ENCODE measurements around the gene ABCA2.

DNA sequence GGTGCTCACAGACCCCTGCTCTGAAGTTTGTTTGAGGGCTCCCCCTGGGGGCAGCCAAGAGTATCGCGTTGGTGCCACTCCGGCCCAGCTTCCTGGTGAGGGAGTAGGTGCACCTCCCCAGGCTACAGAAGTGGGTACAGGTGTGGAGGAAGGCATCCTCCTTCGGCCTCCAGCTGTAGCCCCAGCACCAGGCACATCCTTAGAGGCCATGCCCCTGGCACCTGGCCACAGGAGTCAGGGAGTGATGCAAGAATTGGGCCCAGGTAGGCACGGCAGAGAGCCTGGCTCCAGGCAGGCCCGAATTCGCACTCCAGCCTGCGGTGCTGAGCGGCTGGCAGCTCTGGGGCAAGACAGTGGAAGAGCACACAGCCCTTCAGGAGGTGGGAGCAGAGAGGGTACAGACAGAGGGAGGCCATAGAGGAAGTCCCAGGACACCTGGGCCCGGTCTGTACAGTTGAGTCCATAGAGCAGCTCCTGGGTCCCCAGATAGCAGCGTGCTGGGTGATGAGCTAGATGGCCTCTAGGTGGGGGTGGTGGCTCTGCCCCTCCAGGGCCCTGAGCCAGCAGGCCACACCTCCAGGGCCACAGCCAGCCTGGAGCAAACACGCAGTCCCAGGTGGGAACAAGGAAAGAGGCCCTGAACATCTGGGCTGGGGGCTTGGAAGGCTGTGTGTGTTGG lies 40.0 kb upstream of the ABCA2 start:
- TF ChIP-seq EZH2 (IDR thresholded peaks at IDR 0.05) (no peak), CTCF (IDR thresholded peaks at IDR 0.05) (peak; percentile 62)
